VCaP (cell line): ENCODE results near the gene SWI5.
"Not testable (repeated sequence)": the region's sequence is repeated elsewhere in the genome, so short reads cannot be mapped to it uniquely, and the experiment has no call there.

Experiments
- H3K27ac ChIP-seq: fragments of 450-650 bp; 2 replicates; pipeline ENCODE4 v1.5.1; 2017
- TF ChIP-seq, protein P1 (sequence below): fragments of 450-650 bp; conservative IDR thresholded peaks from 2 replicates; pipeline ENCODE4 v1.5.1; 2017; ENCODE audit warnings: mild to moderate bottlenecking, moderate library complexity

The SWI5 gene

GRCh38 chr9:128276008-128276573, at the start of gene SWI5:
Gene SWI5, plus strand, starts transcription at chr9:128276276.
- peak within 1 kb of the TSS; percentile 93 for H3K27ac ChIP-seq
- TF ChIP-seq, protein P1, sequence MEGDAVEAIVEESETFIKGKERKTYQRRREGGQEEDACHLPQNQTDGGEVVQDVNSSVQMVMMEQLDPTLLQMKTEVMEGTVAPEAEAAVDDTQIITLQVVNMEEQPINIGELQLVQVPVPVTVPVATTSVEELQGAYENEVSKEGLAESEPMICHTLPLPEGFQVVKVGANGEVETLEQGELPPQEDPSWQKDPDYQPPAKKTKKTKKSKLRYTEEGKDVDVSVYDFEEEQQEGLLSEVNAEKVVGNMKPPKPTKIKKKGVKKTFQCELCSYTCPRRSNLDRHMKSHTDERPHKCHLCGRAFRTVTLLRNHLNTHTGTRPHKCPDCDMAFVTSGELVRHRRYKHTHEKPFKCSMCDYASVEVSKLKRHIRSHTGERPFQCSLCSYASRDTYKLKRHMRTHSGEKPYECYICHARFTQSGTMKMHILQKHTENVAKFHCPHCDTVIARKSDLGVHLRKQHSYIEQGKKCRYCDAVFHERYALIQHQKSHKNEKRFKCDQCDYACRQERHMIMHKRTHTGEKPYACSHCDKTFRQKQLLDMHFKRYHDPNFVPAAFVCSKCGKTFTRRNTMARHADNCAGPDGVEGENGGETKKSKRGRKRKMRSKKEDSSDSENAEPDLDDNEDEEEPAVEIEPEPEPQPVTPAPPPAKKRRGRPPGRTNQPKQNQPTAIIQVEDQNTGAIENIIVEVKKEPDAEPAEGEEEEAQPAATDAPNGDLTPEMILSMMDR: no peak

DNA sequence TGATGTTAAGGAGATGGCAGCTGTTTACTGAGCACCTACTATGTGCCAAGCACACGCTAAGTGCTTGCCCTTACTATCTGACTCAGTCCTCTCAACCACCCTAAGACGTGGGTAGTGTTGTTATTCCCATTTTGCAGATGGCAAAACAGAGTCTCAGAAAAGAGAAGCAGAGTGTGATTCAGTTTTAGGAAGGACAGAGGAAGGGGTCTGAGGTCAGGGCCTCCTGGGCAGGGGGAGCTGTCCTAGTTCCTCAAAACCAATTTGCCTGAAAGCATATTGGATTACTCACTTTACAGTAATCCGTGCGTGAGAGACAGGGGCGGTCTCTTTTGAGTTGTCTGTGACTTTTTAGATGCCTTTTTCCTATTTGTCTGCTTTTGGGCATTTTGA, 49.7 kb upstream of the SWI5 start:
- no peak overlapping the region for H3K27ac ChIP-seq
- TF ChIP-seq, protein P1: no peak

GRCh38 chr9:128230897-128231296, 45.2 kb upstream of the SWI5 start:
- H3K27ac ChIP-seq: not testable (repeated sequence)

DNA sequence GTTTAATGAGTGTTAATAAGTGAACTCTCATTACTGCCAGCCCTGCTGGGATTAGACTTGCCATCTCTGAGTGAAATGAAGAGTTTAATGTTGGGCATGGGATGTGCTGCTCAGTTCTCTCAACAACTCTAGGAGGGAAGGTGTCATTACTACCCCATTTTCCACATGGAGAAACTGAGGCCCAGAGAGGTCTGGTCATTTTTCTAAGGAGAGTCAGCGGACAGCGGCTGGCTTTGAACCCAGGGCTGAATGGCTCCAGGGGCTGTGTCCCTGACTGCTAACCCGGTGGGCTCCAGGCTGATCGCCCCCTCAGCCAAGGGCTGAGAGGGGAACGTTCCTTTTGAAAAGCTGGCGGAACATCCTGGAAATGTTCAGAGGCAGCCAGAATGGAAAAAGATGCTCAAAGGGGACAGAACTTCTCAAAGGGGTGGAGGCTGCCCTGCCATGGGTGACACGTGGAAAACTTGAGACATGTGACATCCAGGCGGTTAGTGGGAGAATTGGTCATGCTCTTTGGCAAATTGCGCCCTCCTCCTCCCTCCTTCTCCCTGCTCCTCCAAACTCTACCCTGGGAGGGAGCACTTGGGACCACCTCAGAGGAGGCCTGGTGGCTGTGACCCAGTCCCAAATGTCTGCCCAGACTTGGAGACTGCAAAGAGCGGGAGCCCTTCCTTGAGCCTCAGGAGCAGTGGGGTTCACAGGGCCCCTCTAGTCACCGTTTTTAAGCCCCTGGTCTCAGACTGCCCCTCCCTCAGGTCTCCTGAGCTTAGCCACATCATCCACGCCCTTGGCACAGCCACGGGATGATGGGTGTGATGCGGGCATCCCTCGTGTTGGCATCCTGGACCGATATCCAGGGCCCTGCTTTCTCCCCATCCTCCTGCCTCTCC, 44.2 kb upstream of the SWI5 start:
- H3K27ac ChIP-seq: no peak overlapping the region
- TF ChIP-seq, protein P1: no peak

GRCh38 chr9:128232528-128233428, 43.3 kb upstream of the SWI5 start:
- H3K27ac ChIP-seq: no peak overlapping the region
- TF ChIP-seq, protein P1: no peak

GRCh38 chr9:128233817-128234406, 42.2 kb upstream of the SWI5 start:
- TF ChIP-seq, protein P1: no peak
- no peak overlapping the region for H3K27ac ChIP-seq

- H3K27ac ChIP-seq: no peak overlapping the region
- TF ChIP-seq, protein P1: no peak
Observed at GRCh38 chr9:128242124-128242523, 34.0 kb upstream of the SWI5 start.
